ENCODE measurements around the gene LRP3. TPM values are rescaled to one million over a fixed set of nuclear protein-coding genes. Genes with fewer than 3 reads are reported as not detected.

LRP3 gene
- total and polyA plus RNA-seq, 11 donors: 8.2 to 31.7 (median 18.0) TPM

DNA sequence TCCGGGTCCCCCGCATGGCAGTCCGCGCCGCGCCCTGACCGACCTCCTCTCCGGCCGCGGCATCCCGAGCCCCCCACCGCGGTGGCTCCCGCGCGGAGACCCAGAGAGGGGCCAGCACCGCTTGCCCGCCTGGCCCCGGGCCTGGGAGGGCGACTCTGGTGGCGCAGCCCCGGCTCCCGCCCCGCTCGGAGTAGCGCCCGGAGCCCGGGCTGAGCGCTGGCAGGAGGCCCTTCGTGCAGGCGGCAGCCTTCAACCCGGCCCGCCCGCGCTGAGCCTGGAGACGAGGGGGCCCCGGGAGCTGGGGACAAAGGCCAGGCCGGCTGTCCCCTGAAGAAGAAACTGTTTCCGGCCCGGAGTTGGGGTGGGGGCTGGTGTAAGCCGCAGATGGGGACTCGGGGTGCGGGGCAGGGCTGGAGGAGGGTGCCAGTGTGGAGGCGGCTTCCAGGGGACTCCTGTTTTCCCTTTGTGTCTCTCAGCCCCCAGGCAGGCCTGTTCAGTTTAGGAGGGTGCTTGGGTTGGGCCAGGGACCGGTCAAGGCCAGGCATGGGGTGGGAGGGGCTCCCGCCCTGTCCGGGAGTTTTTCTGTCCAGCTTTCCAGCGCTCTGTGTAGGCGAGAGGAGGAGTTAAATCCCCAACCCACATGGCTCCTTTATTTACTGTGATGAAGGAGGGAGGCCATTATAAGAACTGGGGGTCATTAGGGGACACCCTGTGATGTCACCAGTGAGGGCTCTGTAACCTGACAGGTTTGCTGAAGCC lies 935 bp downstream of the LRP3 start:
- WGBS, 4 donors: 1 to 4% (median 2%) methylated on average over 4 to 49 of the region's 49 CpGs
- peaks cover 0 to 15% (median 0%) of the 10 kb centered on the region in 9 donors for H3K36me3 ChIP-seq
- peaks cover 0 to 4% (median 0%) of the 10 kb centered on the region in 9 donors for H3K27me3 ChIP-seq
- peak overlapping the region; percentile 44 to 87 (median 64) for H3K4me3 ChIP-seq
- DNase-seq: peak in 2 of 5 donors; percentile 62 to 65
- peaks cover 0 to 20% (median 7%) of the 10 kb centered on the region in 12 donors for H3K4me1 ChIP-seq
- no peaks in the 10 kb centered on the region for H3K9me3 ChIP-seq
- peak overlapping the region in 9 of 12 donors; percentile 10 to 78 (median 57) for H3K27ac ChIP-seq
- ATAC-seq: peak; percentile 17 to 81 (median 72)
- no peak for TF ChIP-seq POLR2A (IDR thresholded peaks at IDR 0.05)
- TF ChIP-seq, protein P1, sequence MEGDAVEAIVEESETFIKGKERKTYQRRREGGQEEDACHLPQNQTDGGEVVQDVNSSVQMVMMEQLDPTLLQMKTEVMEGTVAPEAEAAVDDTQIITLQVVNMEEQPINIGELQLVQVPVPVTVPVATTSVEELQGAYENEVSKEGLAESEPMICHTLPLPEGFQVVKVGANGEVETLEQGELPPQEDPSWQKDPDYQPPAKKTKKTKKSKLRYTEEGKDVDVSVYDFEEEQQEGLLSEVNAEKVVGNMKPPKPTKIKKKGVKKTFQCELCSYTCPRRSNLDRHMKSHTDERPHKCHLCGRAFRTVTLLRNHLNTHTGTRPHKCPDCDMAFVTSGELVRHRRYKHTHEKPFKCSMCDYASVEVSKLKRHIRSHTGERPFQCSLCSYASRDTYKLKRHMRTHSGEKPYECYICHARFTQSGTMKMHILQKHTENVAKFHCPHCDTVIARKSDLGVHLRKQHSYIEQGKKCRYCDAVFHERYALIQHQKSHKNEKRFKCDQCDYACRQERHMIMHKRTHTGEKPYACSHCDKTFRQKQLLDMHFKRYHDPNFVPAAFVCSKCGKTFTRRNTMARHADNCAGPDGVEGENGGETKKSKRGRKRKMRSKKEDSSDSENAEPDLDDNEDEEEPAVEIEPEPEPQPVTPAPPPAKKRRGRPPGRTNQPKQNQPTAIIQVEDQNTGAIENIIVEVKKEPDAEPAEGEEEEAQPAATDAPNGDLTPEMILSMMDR (IDR thresholded peaks at IDR 0.05): no peak
- intact Hi-C loops (cut with DNase I): no loop called here

DNA sequence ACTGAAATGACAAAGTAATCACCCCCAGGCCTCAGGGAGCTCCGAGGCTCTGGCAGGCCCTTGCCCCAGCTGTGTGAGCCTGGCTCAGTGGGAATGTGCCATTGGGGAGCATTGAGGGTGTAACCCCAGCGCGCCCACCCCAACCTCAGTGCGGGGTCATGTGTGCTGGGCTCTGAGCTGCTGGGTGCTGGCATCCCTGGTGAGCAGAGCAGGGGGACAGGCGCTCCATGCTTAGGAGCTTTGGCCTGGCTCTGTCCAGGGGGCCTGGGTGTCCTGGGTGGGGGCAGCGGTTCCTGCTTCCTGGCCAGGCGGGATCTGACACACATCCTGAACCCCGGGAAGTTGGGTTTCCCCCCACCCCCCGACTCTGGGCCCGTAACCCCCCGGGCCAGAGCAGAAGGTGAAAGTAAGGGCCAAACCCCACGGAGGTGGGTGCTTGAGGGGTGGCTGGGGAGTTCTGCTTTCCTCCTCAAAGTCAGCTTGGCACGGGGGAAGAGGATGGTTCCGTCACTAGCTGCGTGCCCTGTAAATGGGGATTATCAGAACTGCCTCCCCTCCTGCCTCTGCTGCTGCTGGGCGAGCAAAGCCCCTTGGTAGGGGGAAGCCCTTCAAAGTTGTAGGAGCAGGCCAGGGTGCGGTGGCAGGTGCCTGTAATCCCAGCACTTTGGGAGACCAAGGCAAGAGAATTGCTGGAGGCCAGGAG lies 1.7 kb downstream of the LRP3 start:
- ATAC-seq (peak in 1 of 4 donors; percentile 3), DNase-seq (peak in 3 of 5 donors; percentile 24 to 47 (median 26))
- intact Hi-C loops (cut with DNase I): no loop called here
- Histone ChIP-seq H3K4me1 (peaks cover 0 to 20% (median 7%) of the 10 kb centered on the region in 12 donors), H3K9me3 (no peaks in the 10 kb centered on the region), H3K36me3 (peaks cover 0 to 15% (median 0%) of the 10 kb centered on the region in 9 donors), H3K4me3 (peak overlapping the region in 11 of 12 donors; percentile 44 to 87 (median 64)), H3K27me3 (peaks cover 0 to 4% (median 0%) of the 10 kb centered on the region in 9 donors), H3K27ac (peak overlapping the region in 2 of 12 donors; percentile 64 to 78)
- 70 to 84% (median 76%) methylated on average over 10 to 17 of the region's 17 CpGs for WGBS, 4 donors
- TF ChIP-seq POLR2A (IDR thresholded peaks at IDR 0.05): no peak
- TF ChIP-seq, protein P1 (IDR thresholded peaks at IDR 0.05): no peak

DNA sequence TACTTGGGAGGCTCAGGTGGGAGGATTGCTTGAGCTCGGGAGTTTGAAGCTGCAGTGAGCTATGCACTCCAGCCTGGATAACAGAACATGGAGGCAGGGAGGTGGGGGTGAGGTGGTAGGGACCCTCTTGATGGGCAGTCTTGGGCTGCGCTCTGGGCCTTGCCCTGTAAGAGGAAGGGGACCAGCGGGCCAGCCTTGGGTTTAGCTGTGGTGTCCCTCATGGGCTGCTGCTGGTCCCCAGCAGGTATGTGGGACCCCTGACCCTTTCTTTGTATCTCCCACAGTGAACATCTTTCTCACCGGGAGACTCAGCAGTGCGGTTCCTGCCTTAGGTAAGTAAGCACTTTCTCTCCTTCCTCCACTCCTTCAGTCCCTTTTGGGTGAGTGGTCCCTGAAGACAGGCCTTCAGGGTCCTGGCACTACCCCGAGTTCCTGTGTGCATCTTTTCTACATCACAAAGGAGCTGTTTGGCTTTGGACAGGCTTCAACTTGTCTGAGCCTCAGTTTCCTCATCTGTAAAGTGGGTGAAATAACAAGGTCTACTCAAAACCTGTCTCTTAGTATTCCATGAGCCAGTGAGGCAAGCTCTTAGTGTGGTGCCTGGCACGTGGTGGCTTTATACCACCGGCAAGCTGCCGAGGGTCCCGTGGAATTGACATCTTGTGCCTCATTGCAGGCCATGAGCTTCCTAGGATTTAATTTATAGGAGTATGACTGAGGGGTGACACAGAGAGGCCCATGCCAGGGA lies 2.5 kb downstream of the LRP3 start:
- peaks cover 0 to 20% (median 7%) of the 10 kb centered on the region in 12 donors for H3K4me1 ChIP-seq
- no peaks in the 10 kb centered on the region for H3K9me3 ChIP-seq
- H3K27ac ChIP-seq: no peak overlapping the region
- H3K4me3 ChIP-seq: no peak overlapping the region
- 92 to 96% (median 95%) methylated on average over 10 of the region's 10 CpGs for WGBS, 4 donors
- peaks cover 0 to 4% (median 0%) of the 10 kb centered on the region in 9 donors for H3K27me3 ChIP-seq
- DNase-seq: peak in 3 of 5 donors; percentile 6 to 49 (median 14)
- TF ChIP-seq, protein P1 (IDR thresholded peaks at IDR 0.05): no peak
- TF ChIP-seq POLR2A (IDR thresholded peaks at IDR 0.05): no peak
- H3K36me3 ChIP-seq: peaks cover 0 to 15% (median 0%) of the 10 kb centered on the region in 9 donors
- intact Hi-C loops (cut with DNase I): no loop called here
- ATAC-seq: no peak

Measured in heart left ventricle (tissue), 16 donors.